ENCODE data around the gene PLA2R1.
A peak's percentile ranks its signal among the peaks of the same experiment; 100 is the strongest.
"Not testable (repeated sequence)": the region's sequence is repeated elsewhere in the genome, so short reads cannot be mapped to it uniquely, and the experiment has no call there.

Gene PLA2R1

DNA sequence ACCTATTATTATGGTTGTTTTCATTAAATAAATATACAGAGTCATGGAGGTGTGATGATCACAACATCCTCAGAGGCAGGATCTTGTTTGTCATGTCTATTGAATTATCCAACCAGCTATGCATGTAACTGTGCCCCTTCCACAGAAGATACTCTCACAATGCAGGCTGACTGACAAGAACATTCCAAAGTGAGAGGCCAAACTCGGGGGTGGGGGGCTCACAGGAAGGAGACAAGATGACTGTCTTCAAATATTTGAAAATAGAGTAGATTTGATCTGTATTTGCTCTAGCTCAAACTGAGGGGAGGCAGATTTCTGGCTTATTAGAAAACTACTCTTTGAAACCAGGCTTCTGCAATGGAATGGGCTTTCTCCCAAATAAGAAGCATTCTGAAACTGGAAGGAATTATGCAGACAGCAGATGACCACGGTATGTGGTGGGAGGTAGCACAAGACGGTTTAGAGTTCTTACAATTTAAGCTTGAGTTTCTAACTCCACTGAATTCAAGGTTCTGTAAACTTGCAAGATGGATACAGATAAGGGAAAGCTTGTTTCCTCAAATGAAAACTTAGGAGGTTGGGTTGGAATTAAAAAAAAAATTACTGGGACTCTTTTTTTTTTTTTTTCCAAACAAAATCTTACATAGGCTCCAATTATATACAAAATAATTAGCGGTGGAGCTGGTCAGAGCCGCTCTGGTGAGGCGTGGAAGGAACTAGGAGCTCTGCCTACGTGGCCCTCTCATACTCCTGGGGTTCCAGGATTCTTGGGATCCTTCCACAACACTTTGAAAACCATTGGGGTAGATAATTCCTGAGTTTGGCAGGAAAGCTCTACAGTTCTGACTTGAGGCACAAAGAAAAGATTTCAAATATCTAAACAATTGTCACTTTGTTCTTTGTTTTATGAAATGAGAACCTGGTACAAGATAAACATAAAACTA lies 79.3 kb downstream of the PLA2R1 start:
- DNase-seq (ENCODE audit: low spot score) = no peak

DNA sequence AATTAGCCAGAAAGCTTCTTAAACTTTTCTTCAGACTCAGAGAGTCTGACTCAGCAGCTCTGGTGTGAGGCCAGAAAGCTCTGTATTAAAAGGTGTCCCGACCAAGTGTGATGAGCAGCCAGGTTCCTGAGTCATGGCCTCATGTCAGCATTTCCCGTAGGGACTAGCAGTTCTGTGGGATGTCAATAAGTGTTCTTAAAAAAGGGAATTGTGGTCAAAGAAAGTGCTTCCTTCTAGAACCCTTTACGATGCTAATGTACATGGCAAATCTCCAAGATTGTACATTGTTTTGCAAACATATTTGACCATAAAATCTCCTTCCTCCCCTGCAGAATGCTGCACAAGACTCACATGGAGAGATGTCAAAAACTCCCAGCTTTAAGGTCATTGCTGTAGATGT lies 80.1 kb downstream of the PLA2R1 start:
- DNase-seq (ENCODE audit: low spot score) = peak; percentile 15

- DNase-seq (ENCODE audit: low spot score) = no peak
Measured at GRCh38 chr2:159976527-159977160, 85.8 kb downstream of the PLA2R1 start.

GRCh38 chr2:159973325-159973724 lies 89.1 kb downstream of the PLA2R1 start:
- no peak for DNase-seq (ENCODE audit: low spot score)

- DNase-seq (ENCODE audit: low spot score) = no peak
Measured at GRCh38 chr2:159971365-159972152, 90.9 kb downstream of the PLA2R1 start.

- not testable (repeated sequence) for DNase-seq (ENCODE audit: low spot score)
Measured at GRCh38 chr2:159970548-159970947, 91.9 kb downstream of the PLA2R1 start.

DNA sequence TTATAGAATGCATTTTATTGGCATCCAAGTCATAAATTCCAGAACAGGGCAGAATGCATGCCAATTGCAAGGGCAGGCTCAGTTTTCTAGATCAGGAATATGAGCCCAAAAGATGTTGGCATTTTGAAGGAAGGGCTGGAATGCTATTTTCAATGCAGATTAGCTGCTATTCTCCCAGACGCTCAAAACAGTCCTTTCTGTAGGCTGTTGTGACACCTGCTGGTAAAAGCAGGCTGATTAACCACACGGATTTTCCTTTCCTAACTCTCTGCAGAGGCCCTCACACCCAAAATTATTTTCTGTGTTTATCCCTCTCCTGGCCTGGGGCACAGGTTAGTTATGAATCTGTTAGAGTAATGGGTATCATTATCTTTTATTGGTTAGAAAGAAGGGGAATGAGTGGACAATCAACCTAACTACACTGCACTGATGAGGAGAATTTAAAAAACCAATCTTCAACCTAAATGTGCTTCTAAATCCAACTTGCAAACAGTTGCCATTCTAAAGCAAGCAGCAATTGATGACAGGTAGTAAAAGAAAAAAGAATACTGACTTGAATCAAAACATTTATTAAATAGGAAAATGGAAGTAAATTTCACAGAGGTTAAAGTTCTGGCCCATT lies 94.0 kb downstream of the PLA2R1 start:
- DNase-seq (ENCODE audit: low spot score) = peak; percentile 39

DNA sequence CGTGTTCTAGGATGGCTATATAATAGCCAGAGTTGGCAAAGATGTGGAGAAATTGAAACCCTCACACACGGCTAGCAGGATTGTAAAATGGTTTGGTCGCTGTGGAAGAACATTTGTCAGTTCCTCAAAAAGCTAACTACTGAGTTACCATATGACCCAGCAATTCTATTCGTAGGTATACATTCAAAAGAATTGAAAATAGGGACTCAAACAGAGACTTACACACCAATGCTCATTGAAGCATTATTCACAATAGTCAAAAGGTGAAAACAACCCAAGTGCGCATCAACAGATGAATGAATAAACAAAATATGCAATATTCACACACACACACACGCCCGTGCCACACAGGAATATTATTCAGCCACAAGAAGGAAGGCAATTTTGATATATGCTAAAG lies 98.7 kb downstream of the PLA2R1 start:
- no peak for DNase-seq (ENCODE audit: low spot score)

DNA sequence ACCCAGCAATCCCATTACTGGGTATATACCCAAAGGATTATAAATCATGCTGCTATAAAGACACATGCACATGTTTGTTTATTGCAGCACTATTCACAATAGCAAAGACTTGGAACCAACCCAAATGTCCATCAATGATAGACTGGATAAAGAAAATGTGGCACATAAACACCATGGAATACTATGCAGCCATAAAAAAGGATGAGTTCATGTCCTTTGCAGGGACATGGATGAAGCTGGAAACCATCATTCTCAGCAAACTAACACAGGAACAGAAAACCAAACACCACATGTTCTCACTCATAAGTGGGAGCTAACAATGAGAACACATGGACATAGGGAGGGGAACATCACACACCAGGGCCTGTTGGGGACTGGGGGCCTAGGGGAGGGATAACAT lies 99.9 kb downstream of the PLA2R1 start:
- DNase-seq (ENCODE audit: low spot score) = not testable (repeated sequence)

DNA sequence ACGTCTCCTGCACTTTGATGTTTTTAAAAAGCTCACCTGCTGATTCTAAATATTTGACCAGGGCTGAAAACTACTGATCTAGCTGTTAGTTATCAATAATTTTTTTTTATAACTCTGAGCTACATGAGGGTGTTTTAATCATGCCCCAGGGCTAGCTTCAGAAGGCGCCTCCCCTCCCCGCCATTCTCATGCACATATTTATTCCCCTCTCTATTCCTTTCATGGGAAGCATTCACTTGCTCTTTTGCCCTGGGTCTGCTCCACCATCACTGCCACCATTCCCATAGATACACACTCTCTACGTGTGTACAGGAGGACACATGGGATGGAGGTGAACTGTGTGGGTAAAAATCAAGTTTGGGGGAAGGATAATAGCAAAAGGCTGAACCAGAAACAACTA lies 101.0 kb downstream of the PLA2R1 start:
- no peak for DNase-seq (ENCODE audit: low spot score)

DNA sequence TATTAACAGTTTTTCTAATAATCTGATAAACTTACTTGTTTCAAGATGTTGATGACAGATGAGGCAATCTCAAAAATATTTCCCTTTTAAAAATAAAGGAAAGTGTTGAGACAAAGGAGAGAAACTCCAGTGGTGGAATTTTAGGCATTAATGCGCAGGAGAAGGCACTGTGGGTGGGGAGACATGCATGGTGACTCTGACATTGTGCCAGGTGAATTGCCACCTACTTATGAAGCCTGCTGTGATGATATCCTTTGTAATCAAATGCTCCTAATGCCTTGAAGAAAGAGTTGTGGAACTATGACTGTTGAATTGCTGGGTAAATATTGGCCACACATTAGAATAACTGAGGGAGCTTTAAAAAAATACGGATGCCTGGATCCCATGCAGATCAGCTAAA lies 101.4 kb downstream of the PLA2R1 start:
- no peak for DNase-seq (ENCODE audit: low spot score)

DNA sequence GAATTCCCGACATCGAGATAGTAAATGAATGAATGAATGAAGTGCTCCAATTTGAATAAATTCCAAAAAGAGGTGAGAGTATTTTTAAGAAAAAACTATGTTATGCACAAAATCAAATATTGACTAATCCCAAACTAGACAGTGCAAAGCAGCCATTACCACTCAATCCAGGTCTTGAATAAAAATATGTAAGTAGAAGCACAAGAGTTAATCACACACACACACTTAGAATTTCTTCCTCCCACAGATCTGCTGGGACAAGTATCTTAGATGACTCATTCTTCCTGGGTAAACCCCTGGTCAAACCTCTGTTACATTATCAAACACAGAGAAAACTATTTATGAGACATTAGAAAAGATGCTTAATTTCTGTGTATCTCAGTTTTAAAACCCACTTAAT lies 102.0 kb downstream of the PLA2R1 start:
- peak; percentile 23 for DNase-seq (ENCODE audit: low spot score)

GRCh38 chr2:159959136-159959535 lies 103.3 kb downstream of the PLA2R1 start:
- no peak for DNase-seq (ENCODE audit: low spot score)

DNA sequence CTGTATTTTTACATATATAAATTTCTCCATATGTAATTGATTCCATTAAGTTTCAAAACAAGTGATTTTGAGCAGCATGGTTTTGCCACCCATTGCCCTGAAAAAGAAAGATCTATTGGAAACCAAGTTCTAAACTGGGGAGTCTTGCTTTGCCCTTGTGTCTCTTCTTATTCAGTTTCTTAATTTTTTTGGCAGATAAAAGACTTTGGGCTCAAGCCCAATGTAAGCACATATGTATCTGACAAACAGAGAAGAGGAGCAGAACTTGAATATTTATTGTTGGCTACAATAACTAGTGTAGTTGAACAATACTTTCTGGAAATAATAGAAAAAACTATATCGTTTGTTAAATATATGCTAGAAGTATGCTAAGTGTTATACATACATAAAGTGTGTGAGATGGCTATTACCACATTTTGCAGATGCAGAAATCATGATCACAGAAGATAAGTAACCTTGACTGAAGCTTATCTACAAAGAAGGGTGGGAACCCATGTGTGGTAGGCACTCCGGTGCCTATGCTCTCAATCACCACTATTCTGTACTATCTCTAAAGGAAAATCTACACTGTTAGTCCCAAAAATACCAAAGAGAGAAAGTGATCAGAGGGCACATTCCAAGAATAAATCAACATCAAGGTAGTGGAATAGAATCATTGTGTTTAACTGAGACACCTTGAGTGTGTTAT lies 109.1 kb downstream of the PLA2R1 start:
- no peak for DNase-seq (ENCODE audit: low spot score)

DNA sequence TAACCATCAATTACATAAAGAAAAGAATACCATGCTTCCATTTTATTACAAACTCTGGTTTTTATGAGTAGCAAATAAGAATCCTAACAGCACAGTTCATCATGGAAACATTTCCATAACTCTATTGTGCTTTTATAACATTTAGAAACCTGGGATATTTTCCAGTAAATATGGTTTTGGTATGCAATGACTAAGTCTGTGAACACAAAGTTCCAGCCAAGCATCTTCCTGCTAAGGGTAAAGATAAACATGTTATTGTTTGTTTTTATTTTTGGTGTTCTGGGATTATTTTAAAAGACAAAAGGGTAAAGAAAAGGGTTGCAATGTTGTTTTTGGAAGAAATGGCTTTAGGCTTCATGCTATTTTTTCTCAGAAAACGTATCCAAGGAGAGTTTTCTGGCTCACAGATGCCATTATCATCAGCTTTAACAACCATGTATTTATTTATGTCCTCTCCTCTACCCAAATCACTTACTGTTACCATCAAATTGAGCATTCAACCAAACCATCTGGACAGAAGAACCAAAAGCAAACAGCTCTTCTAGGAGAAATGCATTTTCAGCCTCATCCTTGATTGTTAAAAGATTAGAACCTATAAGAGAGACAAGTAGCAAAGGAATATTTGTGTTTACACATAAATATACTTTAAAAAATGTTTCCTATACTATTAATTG lies 116.0 kb downstream of the PLA2R1 start:
- DNase-seq (ENCODE audit: low spot score) = no peak

- DNase-seq (ENCODE audit: low spot score) = no peak
Measured at GRCh38 chr2:159944874-159945273, 117.5 kb downstream of the PLA2R1 start.

DNA sequence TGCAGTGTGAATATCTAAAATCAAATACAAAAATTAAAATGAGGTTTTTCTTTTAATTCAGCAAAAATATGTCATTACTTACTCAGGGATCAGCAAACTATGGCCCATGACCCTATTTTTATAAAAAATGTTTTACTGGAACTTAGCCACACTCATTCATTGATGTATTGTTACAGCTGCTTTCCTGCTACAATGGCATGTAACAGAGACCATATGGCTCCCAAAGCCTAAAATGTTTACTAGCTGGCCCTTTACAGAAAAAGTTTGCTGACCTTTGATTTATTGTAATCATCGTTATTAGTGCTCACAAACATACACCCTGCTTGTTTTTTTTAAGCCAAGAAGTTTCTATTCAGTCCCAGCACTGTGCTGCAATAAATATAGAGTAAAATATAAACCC lies 120.3 kb downstream of the PLA2R1 start:
- DNase-seq (ENCODE audit: low spot score) = no peak

- no peak for DNase-seq (ENCODE audit: low spot score)
Measured at GRCh38 chr2:159941729-159942128, 120.7 kb downstream of the PLA2R1 start.

DNA sequence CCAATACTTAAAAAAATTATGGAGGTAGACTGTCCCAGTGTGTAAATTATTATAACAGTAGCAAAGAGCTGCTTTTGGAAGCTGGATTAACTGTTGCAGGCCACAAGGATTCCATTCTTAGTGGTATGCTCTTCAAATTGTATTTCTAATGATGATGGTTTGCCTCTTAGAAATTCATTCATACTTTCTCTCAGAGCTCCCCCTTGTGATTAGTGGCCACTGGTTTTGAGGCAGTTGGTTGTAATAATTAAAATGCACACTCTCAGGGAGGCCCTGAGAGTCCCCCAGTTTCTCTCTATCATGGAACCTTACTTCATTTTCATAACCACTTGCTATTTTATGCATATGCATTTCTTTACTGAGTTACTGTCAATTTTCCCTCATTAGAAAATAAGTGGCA lies 122.5 kb downstream of the PLA2R1 start:
- DNase-seq (ENCODE audit: low spot score) = peak; percentile 8

GRCh38 chr2:159938395-159938794 lies 124.0 kb downstream of the PLA2R1 start:
- no peak for DNase-seq (ENCODE audit: low spot score)

GRCh38 chr2:159936471-159936870 lies 125.9 kb downstream of the PLA2R1 start:
- no peak for DNase-seq (ENCODE audit: low spot score)

Data from AG08396 (cell line).